H9 (cell line): ENCODE measurements around the gene CACNA1D. TPM values are rescaled to one million over a fixed set of nuclear protein-coding genes. Genes with fewer than 3 reads are reported as not detected.

Experiments used
- DNase-seq: peaks from one replicate; pipeline ENCODE4 v3.0.0-alpha.2; 2017
- H2AFZ ChIP-seq: one replicate; pipeline ENCODE4 v1.6.1; 2013; ENCODE audit warnings: mild to moderate bottlenecking, low read length, control low read depth, moderate library complexity
- H2AK5ac ChIP-seq: 2 replicates; pipeline ENCODE4 v1.6.1; 2013; ENCODE audit warnings: low read length, control low read depth, mixed read lengths; ENCODE audit not compliant: insufficient read length
- H2BK120ac ChIP-seq: one replicate; pipeline ENCODE4 v1.6.1; 2013; ENCODE audit warnings: low read depth, mild to moderate bottlenecking, low read length, control low read depth, inconsistent platforms; ENCODE audit not compliant: poor library complexity, severe bottlenecking
- H2BK12ac ChIP-seq: 2 replicates; pipeline ENCODE4 v1.6.1; 2013; ENCODE audit warnings: low read length, control low read depth, mixed read lengths, low read depth; ENCODE audit not compliant: insufficient read length
- H2BK15ac ChIP-seq: 2 replicates; pipeline ENCODE4 v1.6.1; 2013; ENCODE audit warnings: low read depth, low read length, control low read depth
- H2BK20ac ChIP-seq: one replicate; pipeline ENCODE4 v1.6.1; 2013; ENCODE audit warnings: low read depth, mild to moderate bottlenecking, low read length, control low read depth, inconsistent platforms; ENCODE audit not compliant: poor library complexity, severe bottlenecking
- H2BK5ac ChIP-seq: 2 replicates; pipeline ENCODE4 v1.6.1; 2013; ENCODE audit warnings: low read length, control low read depth, mixed read lengths; ENCODE audit not compliant: insufficient read length
- H3K14ac ChIP-seq: 2 replicates; pipeline ENCODE4 v1.6.1; 2013; ENCODE audit warnings: low read length, control low read depth; ENCODE audit not compliant: insufficient read depth
- H3K18ac ChIP-seq: 2 replicates; pipeline ENCODE4 v1.6.1; 2013; ENCODE audit warnings: low read depth, mild to moderate bottlenecking, mixed read lengths, low read length, control low read depth; ENCODE audit not compliant: insufficient read length
- H3K23ac ChIP-seq: 2 replicates; pipeline ENCODE4 v1.6.1; 2013; ENCODE audit warnings: low read length, control low read depth, mixed read lengths, low read depth; ENCODE audit not compliant: insufficient read length
- H3K23me2 ChIP-seq: 2 replicates; pipeline ENCODE4 v1.6.1; 2013; ENCODE audit warnings: low read depth, mild to moderate bottlenecking, mixed read lengths, low read length, control low read depth; ENCODE audit not compliant: insufficient read length, poor library complexity, severe bottlenecking
- H3K27ac ChIP-seq: 2 replicates; pipeline ENCODE4 v1.5.1; 2013; ENCODE audit warnings: low read length, control low read depth, mixed read lengths, low read depth; ENCODE audit not compliant: insufficient read length
- H3K27me3 ChIP-seq: 2 replicates; pipeline ENCODE4 v1.6.1; 2013; ENCODE audit warnings: low read length, control low read depth, inconsistent platforms; ENCODE audit not compliant: insufficient read depth
- H3K4ac ChIP-seq: 2 replicates; pipeline ENCODE4 v1.6.1; 2013; ENCODE audit warnings: low read depth, mild to moderate bottlenecking, control low read depth, inconsistent platforms, low read length, moderate library complexity
- H3K4me1 ChIP-seq: 2 replicates; pipeline ENCODE4 v1.6.1; 2013; ENCODE audit warnings: low read length, control low read depth, inconsistent platforms; ENCODE audit not compliant: insufficient read depth
- H3K4me2 ChIP-seq: 2 replicates; pipeline ENCODE4 v1.6.1; 2013; ENCODE audit warnings: low read length, control low read depth, mixed read lengths; ENCODE audit not compliant: insufficient read length, insufficient read depth
- H3K56ac ChIP-seq: 2 replicates; pipeline ENCODE4 v1.6.1; 2013; ENCODE audit warnings: low read depth, mild to moderate bottlenecking, mixed read lengths, low read length, control low read depth; ENCODE audit not compliant: insufficient read length
- H3K79me1 ChIP-seq: 2 replicates; pipeline ENCODE4 v1.6.1; 2013; ENCODE audit warnings: low read depth, mild to moderate bottlenecking, moderate library complexity, low read length, control low read depth, inconsistent platforms; ENCODE audit not compliant: insufficient read depth, poor library complexity, severe bottlenecking
- H3K79me2 ChIP-seq: 2 replicates; pipeline ENCODE4 v1.6.1; 2013; ENCODE audit warnings: low read length, control low read depth, inconsistent platforms; ENCODE audit not compliant: insufficient read depth
- H3K9ac ChIP-seq: 2 replicates; pipeline ENCODE4 v1.6.1; 2013; ENCODE audit warnings: low read length, control low read depth, mixed read lengths; ENCODE audit not compliant: insufficient read length; ENCODE audit errors: extremely low read depth
- H3K9me3 ChIP-seq: one replicate; pipeline ENCODE4 v1.6.1; 2013; ENCODE audit warnings: low read depth, low read length, inconsistent platforms; ENCODE audit not compliant: control insufficient read depth
- H3T11ph ChIP-seq: one replicate; pipeline ENCODE4 v1.6.1; 2013; ENCODE audit warnings: mild to moderate bottlenecking, low read length, control low read depth, inconsistent platforms
- H4K20me1 ChIP-seq: one replicate; pipeline ENCODE4 v1.6.1; 2013; ENCODE audit not compliant: control insufficient read depth, insufficient read length, insufficient read depth
- H4K5ac ChIP-seq: 2 replicates; pipeline ENCODE4 v1.6.1; 2013; ENCODE audit warnings: low read depth, mild to moderate bottlenecking, mixed read lengths, low read length, control low read depth; ENCODE audit not compliant: insufficient read length
- H4K8ac ChIP-seq: replicated peaks from 2 replicates; pipeline ENCODE4 v1.6.1; 2013; ENCODE audit warnings: low read length, control low read depth, mixed read lengths, low read depth; ENCODE audit not compliant: insufficient read length
- H4K91ac ChIP-seq: 2 replicates; pipeline ENCODE4 v1.6.1; 2013; ENCODE audit warnings: low read depth, mild to moderate bottlenecking, moderate library complexity, mixed read lengths, low read length, control low read depth; ENCODE audit not compliant: insufficient read length
- H3K27ac Mint-ChIP-seq, 3 experiments: 2 replicates in 2 of 3; 3 replicates in 1 of 3; pipeline ENCODE4 v1.8.0; 2020 to 2021; ENCODE audit warnings: mixed read lengths in 3 of 3, mild to moderate bottlenecking in 1 of 3, moderate library complexity in 1 of 3
- H3K27me3 Mint-ChIP-seq: 2 replicates; pipeline ENCODE4 v1.8.0; 2021; ENCODE audit warnings: low read depth, mild to moderate bottlenecking, moderate library complexity, mixed read lengths
- H3K36me3 Mint-ChIP-seq, 3 experiments: 2 replicates in 2 of 3; 3 replicates in 1 of 3; pipeline ENCODE4 v1.8.0; 2020 to 2021; ENCODE audit warnings: low read depth in 3 of 3, mixed read lengths in 3 of 3; ENCODE audit not compliant: insufficient read depth in 1 of 3
- H3K4me1 Mint-ChIP-seq, 2 experiments: 2 replicates each; pipeline ENCODE4 v1.8.0; 2020; ENCODE audit warnings: mixed read lengths in 2 of 2
- H3K4me3 Mint-ChIP-seq, 2 experiments: 2 replicates in 1 of 2; 3 replicates in 1 of 2; pipeline ENCODE4 v1.8.0; 2020 to 2021; ENCODE audit warnings: mild to moderate bottlenecking in 2 of 2, mixed read lengths in 2 of 2, moderate library complexity in 1 of 2
- H3K9me3 Mint-ChIP-seq, 2 experiments: 2 replicates in 1 of 2; 3 replicates in 1 of 2; pipeline ENCODE4 v1.8.0; 2020; ENCODE audit warnings: mild to moderate bottlenecking in 2 of 2, mixed read lengths in 2 of 2, moderate library complexity in 1 of 2
- WGBS: extraction: QIAGEN DNeasy Blood & Tissue Kit; methylation state at CpG from one replicate; pipeline ENCODE4 v1.1.7; 2013; ENCODE audit warnings: missing lambda C conversion rate, low lambda C conversion rate, mixed read lengths; ENCODE audit not compliant: insufficient read length; ENCODE audit errors: extremely low coverage; 5-methylcytosine and 5-hydroxymethylcytosine counted together
- total RNA-seq: library from RNA; stranded (reverse); gene quantifications from 2 replicates; pipeline ENCODE4 v1.2.1, GENCODE V29; 2021
- TF ChIP-seq, protein P1 (sequence below): fragments of 200-600 bp; sonication (generic); conservative IDR thresholded peaks from 3 replicates; pipeline ENCODE4 v1.8.0; 2021; ENCODE audit warnings: antibody characterized with exemption, mild to moderate bottlenecking

The CACNA1D gene
- total RNA-seq, 1 experiment from 2014 or later, result 3.5 TPM

DNA sequence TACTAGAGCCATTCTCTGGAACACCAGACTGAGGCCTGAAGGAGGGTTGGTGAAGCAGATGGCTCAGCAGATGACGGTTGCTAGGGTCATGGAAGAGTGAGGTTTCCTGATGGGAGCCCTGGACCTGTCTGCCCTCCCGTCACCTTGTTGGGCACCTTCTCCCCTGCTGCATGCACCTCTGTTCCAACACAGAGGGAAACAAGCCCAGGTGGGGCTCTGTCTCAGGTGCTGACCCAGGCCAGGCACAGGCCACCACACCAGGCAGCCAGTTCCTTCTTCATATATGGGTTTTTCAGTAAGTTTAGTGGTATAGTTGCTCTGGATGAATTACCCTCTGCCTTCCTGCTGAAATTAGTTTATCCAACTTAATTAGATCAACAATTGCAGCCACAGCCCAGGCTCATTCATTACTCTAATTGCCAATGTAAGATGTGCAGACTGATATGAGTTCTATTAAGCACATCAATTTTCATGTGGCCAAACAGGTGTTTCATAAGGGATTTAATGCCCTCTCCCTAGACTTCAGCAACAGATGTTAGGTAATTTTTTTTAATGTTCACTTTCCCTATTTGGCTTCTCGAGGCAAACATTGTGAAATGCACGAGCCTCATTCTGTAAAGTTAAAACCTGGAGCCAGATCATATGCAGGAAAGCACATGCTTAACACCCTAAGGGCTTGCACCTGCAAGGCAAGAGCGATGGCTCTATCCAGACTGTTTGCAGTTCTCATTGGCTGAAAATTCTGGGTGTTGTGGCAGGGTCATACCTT lies 177.0 kb downstream of the CACNA1D start:
- H2AFZ ChIP-seq, result no peak overlapping the region
- no peaks in the 10 kb centered on the region for H3K23me2 ChIP-seq
- H2BK15ac ChIP-seq, result no peak overlapping the region
- no peak overlapping the region for H4K5ac ChIP-seq
- H3K79me1 ChIP-seq, result no peaks in the 10 kb centered on the region
- H3T11ph ChIP-seq, result no peak overlapping the region
- no CpG with 5 or more reads among the region's 5 CpGs for WGBS
- Mint-ChIP-seq H3K4me3 (no peak overlapping the region), H3K36me3 (no peaks in the 10 kb centered on the region), H3K9me3 (no peaks in the 10 kb centered on the region), H3K4me1 (peaks cover 0 to 12% of the 10 kb centered on the region in 2 experiments; a peak in 3 of 4 replicates), H3K27ac (no peak overlapping the region), H3K27me3 (peaks cover 1% of the 10 kb centered on the region; the same call in 1 of the 2 replicates)
- H3K18ac ChIP-seq, result no peak overlapping the region
- H3K4me1 ChIP-seq, result no peaks in the 10 kb centered on the region
- H2BK12ac ChIP-seq, result no peak overlapping the region
- no peak overlapping the region for H3K4me2 ChIP-seq
- H3K14ac ChIP-seq, result no peak overlapping the region
- no peaks in the 10 kb centered on the region for H3K79me2 ChIP-seq
- no peak overlapping the region for H2BK20ac ChIP-seq
- H4K91ac ChIP-seq, result no peak overlapping the region
- H2AK5ac ChIP-seq, result no peak overlapping the region
- H3K9ac ChIP-seq, result no peak overlapping the region
- no peak overlapping the region for H3K56ac ChIP-seq
- H3K27ac ChIP-seq, result no peak overlapping the region
- H3K4ac ChIP-seq, result no peak overlapping the region
- TF ChIP-seq, protein P1, sequence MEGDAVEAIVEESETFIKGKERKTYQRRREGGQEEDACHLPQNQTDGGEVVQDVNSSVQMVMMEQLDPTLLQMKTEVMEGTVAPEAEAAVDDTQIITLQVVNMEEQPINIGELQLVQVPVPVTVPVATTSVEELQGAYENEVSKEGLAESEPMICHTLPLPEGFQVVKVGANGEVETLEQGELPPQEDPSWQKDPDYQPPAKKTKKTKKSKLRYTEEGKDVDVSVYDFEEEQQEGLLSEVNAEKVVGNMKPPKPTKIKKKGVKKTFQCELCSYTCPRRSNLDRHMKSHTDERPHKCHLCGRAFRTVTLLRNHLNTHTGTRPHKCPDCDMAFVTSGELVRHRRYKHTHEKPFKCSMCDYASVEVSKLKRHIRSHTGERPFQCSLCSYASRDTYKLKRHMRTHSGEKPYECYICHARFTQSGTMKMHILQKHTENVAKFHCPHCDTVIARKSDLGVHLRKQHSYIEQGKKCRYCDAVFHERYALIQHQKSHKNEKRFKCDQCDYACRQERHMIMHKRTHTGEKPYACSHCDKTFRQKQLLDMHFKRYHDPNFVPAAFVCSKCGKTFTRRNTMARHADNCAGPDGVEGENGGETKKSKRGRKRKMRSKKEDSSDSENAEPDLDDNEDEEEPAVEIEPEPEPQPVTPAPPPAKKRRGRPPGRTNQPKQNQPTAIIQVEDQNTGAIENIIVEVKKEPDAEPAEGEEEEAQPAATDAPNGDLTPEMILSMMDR, result no peak
- H3K27me3 ChIP-seq, result no peaks in the 10 kb centered on the region
- H2BK5ac ChIP-seq, result no peak overlapping the region
- no peak for DNase-seq
- H2BK120ac ChIP-seq, result no peak overlapping the region
- no peaks in the 10 kb centered on the region for H3K9me3 ChIP-seq
- no peak overlapping the region for H3K23ac ChIP-seq
- H4K20me1 ChIP-seq, result no peaks in the 10 kb centered on the region
- H4K8ac ChIP-seq, result no peak overlapping the region
